Urothelium cell line (cell line): ENCODE results near the gene TREX2.
A peak's percentile ranks its signal among the peaks of the same experiment; 100 is the strongest.

Source experiments
- DNase-seq: peaks from one replicate; pipeline ENCODE4 v3.0.0; 2011; ENCODE audit warnings: low spot score, mixed read lengths
- FAIRE-seq: peaks from 2 replicates; lab custom pipeline; 2011; peaks lifted over from hg19 to GRCh38; lab: Jason Lieb, UNC

Gene TREX2

DNA sequence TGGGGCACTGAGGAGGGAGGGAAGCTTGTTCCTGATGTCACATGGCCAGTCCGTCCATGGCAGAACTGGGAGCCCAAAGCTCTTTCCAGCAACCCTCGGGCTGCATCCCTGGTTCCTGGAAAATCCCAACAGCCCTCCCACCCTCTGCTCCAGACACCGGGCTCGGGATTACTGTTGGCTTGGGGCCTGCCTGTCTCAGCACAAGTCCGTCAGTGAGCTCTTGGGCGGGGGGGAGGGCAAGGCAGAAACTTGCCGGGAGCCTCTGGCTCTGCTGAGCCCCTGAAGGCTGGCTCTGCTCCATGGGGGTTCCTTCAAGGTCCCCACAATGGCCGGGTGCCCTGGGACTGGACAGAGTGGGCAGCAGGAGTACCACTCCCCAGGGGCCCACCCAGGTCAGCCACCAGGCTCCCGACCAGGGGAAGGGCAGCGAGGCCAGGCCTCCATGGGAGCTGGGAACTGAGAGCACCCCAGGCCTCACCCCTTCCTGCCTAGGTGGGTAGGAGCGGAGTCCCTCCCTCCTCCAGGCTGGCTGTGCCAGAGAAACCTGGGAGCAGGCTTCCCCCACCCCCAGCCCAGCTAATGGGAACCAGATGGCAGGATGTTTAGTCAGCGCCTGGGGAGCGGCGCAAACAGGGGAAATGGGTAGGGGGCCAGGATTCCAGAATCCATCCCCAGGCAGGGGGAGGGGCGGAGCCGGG lies 31.0 kb upstream of the TREX2 start:
- no peak for DNase-seq
- FAIRE-seq = no peak

DNA sequence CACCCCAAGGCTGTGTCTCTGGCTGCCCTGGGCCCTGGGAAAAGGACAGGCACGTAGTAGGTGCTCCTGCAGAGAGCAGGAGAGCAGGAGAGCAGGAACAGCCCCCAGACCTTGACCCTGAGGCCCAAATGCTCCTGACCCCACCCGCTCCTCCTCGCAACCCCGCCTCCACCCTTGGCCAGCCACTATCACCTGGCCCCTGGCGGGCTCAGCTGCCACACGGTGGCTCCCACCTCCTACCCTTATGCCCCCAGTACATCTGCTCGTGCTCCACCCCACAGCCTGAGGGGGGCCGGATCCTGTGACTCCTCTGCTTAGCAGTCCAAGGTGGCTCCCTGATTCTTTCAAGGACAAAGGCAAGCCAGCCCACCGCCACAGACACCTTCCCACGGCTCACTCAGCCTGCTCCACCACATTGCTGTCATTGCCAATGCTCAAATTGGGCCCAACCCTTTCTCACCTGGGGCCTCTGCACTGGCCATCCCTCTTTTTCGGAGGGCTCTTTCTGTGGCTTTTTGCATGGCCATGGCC lies 30.0 kb upstream of the TREX2 start:
- DNase-seq = no peak
- FAIRE-seq = no peak

DNA sequence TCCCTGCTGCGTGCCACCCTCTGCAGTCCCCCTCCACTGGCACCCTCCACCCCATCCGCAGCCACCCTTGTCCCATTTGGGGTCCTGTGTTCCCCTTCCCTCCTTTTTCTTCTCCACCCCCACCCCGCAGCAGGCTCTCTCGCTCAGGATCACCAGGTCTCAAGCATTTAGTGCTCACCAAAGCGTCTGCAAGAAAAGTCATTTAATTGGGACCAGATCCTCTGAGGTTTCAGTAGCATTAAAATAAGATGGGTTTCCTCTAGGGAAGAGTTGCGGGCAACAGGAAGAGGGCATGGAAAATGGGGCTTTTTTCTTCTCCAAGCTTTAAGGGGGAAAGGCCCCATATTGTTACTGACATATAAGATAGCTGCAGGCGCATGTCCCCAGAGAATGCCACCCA lies 29.4 kb upstream of the TREX2 start:
- FAIRE-seq (no peak), DNase-seq (no peak)

DNA sequence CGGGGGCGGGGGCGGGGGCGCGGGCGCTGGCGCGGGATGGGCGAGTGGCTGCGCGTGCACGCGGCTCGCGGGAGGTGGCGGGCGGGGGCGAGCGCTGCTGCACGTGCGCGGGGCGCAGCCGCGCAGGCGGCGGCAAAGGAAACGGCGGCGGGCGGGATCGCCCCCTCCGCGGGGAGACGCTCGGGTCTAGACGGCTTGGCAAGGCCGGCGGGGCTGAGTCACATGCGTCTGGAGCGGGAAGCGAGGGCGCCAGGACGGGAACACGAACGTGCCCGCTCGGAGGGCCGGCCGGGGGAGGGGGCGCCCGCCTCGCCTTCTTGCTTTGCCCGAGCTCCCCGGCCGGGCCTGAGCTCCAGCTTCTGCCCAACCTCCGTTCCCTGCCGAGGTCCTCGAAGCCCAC lies 28.9 kb upstream of the TREX2 start:
- DNase-seq (peak; percentile 71), FAIRE-seq (no peak)

DNA sequence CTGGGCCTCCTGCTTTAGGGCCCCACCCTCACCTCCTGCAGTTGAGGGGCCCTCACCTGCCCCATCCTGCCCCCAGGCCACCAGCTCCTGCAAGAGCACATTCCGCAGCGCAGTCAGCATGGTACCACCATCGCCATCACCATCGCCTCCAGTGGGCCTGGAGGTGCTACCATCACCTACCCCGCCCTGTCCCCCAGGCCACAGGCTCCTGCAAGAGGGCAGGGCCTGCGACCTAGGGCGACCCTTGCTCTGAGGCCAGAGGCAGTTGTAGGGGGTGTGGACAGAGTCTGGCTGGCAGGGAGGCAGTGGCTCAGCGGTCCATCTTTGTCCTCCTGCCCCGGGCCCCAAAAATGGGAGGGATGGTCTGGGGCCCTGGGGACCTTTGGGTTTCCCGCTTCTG lies 28.4 kb upstream of the TREX2 start:
- no peak for DNase-seq
- no peak for FAIRE-seq

DNA sequence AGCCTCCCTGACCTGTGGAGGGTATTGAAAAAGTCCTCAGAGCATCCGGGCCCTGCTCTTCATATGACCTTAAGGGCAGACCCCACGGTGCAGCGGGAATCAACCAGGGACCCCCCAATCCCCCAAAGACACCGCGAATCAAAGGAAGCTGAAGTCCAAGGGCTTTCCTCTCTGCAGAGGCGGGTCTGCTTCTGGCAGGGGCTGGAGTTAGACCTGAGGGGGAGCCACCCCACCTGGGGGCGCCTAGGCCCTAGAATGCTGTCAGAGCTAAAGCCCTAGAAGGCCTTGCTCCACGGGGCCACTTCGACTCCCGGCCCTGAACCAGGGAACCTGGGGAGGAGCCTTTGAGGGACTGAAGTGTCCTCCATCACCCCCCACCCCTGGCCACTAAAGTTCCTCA lies 27.3 kb upstream of the TREX2 start:
- no peak for DNase-seq
- FAIRE-seq = no peak

DNA sequence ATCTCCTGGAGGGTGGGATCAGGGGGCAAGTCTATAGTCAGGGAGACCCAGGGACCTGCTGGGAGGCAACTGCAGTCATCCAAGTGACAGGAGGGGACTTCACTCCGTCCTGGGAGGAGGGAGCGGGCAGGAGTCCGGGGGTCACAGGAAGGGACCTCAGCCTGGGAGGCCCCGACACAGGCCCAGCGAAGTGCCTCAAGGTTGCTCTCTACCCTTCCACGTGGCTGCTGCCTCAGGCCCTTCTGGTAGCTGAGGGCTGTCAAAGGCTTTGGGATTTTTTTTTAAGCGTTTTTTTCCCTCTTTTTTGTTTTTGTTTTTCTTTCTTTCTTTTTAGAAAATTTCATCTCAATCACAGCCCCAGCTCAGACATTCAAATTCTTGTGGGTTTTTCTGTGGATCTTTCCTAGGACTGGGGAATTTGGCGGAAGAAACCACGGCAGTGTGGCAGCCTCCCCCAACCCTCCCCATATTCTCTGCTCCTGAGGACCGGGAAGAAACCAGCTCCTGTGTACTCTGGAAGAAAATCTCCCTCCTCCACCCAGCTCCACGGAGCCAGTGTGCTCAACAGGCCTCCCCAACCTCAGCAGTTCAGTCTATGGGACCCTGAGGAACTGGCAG lies 25.9 kb upstream of the TREX2 start:
- FAIRE-seq = no peak

DNA sequence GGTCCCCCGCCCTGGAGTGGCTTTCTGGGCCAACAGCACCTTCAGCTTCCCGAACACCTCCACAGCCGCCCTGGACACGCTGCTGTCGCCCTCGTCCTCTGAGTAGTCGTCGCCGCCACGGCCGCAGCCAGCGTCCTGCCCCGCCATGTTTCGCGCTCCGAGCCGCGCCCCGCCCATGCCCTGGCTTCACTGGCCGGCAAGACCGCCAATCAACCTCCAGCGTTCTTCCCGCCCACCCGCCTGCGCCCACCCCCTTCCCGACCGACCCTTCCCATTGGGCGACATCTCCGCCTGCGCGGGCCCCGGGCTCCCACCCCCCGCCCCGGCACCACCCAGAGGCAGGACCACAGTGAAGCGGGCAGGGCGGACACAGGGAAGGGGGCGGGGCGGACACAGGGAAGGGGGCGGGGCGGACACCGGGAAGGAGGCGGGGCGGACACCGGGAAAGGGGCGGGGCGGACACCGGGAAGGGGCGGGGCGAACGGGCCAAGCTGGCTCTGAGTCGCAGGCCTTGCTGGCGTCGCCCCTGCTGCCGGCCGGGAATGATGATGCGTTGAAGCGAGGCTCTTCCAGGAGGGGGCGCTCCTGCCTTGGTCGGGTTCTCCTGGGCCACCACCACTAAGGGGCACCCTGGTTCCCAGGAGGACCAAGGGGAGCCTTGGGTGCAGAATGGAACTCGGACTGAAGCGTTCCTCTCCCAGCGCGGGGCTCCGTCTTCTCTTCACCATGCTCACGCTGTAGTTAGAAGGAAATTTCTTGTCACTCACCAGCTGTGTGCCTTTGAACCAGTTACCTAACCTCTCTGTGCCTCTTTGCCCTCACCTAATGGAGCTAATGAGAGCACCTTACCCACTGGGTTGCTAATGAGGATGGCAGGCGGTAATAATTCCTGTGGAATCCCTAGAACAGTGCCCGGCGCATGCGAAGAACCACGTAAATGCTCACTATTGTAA lies 24.8 kb upstream of the TREX2 start, which contains the start of gene HAUS7:
HAUS7 (minus strand) TSS at position 166 of the 953 bp plus-strand sequence; CDS start at position 147, 19 bp downstream.
- FAIRE-seq (peak; percentile 86), DNase-seq (peak; percentile 95)

More for the DNA sequence above, 25.9 kb upstream of the TREX2 start:
- DNase-seq = no peak

DNA sequence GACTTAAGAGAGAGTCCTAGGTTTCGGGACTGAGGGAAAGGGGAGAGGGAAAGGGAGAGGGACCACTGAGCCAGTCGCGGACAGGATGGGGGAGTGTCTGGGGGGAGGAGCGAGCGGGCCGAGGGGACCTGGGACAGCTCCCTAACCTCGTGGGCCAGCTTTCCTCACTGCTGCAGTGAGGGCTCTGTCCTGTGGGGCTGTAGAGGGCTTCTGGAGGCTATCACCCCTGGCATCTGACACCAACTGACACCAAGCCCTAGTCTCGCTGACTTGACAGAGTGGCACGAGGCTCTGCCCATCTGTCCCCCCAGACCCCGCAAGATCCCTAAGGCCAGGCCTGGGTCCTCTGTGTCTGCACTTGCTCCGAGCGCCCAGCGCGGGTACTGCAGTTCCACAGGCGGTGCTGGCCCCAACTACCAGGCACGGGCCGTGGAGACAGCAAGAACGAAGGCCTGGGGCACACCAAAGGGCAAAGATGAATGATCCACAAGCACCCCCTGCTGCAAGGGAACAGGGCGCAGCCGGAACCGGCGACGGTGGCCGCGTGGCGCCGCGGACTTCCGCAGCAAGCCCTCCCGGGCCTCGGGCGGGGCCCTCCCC lies 24.1 kb upstream of the TREX2 start:
- FAIRE-seq (no peak), DNase-seq (peak; percentile 42)

DNA sequence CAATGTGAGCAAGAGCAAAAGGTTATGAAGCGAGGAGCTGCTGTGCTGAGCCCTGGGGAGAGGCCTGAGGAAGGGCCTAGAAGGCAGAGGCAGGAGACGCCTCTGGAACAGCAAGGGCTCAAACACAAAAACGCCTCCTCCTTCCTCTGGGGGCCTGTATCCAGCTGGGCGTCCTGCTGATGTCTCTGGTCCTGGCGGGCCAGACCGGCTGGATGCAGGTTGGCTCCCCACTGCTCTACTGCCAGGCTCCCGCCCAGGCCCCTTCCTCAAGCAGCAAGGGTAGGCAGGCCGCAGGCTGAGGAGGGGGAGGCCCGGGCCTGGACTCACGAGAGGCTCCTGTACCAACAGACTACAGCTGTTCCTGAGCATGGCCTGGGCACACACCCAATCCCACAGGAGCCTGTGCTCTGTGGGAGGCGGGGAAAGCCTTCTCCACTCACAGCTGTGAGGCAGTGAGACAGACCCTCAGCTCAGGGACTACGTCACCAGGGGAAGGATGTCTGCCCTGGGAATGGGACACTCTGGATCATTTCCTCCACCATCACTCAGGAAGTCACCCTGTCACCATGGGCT lies 22.2 kb upstream of the TREX2 start:
- FAIRE-seq = no peak
- DNase-seq = no peak

DNA sequence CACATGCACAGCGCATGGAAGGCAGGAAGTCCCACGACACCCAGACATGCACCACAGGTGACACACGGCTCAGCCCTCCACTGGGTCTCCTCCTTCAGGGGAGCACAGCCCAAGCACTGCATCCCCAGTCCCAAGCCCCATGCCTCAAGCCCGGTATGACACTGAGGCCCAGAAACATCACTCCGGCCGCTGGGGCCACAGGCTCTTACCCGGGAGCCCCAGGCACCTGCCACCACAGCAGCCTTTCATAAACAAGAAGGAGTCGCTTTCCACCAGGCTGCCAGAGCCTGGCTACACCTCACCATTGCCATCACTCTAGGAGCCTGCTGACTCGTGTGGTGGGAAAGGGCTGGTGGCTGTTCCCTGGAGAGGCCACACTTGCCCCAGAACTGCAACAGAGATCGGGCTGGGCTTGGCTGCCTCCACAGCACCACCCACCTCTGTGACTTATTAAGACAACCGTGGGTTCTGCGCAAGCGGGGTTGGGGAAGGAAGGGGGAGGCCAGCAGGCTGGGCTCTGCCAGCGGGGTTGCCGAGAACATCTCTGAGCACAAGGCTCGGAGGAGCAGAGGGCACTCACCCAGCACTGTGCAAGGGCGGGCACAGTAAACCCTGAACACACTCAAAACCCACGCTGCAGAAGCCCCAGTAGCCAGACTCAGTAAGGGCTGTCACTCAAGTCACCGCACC lies 20.0 kb upstream of the TREX2 start:
- FAIRE-seq = no peak
- DNase-seq = no peak

DNA sequence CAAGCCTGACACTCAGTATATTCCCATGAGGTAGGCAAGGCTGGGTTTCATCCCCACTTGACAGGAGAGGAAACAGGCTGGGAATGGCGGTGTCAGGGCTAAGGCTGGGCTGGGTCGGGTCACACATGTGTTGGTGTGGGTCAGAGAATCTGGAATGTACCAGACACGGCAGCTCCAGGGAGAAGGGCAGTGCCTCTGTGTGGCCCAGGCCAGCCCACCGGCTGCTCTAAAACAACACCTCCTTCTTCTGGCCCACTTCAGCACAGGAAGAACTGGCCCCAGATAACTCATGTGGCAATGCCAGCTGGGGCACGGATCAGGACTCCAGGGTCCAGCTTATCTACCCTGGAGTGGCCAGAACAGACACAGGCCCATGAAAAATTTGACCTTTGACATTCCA lies 18.3 kb upstream of the TREX2 start:
- no peak for DNase-seq
- no peak for FAIRE-seq

DNA sequence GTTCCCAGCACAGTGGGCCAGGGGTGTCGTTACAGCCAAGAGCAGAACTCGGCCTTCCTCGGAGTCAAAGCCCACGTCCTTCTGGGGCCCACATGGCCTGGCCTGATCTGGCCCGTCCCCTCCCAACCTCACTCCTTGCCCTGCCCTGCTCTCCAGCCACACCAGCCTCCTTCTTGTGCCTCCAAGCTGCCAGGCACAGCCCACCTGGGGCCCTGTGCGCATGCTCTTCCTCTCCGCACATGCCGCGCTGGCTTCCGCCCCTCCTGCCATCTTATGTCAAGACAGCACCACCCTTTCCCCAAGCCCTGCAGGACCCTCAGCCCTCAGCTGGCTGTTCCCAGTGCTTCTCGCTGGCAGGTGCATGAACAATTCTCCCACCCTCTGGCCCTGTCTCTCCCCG lies 17.7 kb upstream of the TREX2 start:
- FAIRE-seq (no peak), DNase-seq (no peak)

DNA sequence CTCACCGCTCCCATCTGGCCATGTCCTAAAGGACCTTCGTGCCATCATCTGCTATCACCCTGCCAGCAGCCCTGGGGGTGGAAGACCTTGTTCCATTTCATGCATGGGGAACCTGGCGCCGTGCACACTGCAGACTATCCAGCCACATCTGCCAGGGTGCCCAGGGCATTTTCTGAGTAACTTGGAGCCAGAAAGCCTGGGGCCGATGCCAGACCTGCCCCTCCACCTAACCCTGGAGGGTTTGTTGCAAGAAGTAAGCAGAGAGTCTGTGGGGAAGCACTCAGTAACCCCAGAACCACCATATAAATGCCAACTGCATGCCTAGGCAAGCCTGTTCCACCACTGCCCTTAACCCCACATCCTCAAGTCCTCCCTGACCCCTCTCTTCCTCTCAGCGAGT lies 17.2 kb upstream of the TREX2 start:
- DNase-seq = no peak
- no peak for FAIRE-seq

DNA sequence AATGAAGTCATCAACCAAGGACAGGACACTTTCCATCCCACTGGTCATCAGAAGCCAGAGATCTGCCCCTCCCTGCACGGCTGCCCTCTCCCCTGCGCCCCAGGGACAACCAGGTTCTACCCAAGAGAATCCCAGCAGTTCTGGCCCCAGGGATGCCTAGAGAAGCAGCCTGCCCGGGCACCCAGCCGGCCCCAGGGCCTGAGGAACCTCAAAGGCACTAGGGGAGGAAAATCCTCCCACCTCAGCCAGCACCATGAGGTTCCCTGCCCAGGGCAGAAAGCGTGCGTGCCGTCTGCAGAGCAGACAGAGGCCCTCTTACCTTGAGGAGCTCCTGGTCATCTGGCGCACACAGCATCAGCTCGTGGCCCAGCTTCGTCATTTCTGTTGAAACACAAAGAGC lies 16.4 kb upstream of the TREX2 start:
- DNase-seq = no peak
- no peak for FAIRE-seq

DNA sequence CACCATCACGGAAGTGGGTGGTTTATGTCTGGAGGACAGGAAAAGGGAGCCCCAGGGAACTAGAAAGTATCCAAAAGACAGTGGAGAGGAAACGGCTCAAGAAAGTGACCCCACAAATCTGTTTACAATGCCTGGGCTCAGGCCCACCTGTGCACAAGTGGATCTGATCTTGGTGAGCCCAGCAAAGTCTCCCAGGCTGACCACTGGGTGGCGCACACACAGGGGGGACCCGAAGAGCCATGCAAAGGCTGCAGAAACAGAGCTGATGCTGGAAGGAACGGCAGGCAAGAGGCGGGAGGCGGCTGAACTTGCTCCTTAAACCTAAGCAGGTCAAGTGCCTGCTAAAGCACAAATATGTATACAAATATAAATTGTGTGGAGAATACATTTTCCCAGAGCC lies 15.0 kb upstream of the TREX2 start:
- no peak for FAIRE-seq
- DNase-seq = peak; percentile 61

DNA sequence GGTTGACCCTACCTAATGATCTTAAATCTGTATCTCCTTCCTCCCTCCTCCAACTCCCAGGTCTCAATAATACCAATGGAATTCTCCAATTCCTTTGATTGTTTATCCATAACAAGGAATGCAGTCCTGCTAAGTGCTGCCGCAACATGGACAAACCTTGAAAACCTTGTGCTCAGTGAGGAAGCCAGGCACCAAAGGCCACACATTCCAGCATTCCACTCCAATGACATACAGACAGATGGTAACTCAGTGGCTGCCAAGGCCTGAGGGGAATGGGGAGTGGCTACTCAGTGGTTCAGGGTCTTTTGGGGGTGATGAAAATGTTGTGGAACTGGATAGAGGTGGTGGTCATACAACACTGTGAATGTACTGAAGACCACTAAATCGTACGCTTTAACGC lies 14.1 kb upstream of the TREX2 start:
- DNase-seq (no peak), FAIRE-seq (no peak)

DNA sequence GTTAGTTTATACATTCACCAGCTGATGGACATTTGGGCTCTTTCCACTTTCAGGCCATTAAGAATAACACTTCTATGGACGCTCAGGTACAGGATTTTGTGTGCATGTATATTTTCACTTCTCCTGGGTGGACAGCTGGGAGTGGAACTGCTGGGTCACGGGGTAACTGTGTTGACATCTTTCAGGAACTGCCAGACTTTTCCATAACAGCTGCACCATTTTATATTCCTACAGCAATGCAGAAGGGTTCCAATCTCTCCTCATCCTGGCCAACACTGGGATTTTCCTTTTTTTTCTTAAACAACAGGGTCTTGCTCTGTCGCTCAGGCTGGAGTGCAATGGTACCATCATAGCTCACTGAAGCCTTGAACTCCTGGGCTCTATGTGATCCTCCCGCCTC lies 12.6 kb upstream of the TREX2 start:
- FAIRE-seq = no peak
- no peak for DNase-seq

DNA sequence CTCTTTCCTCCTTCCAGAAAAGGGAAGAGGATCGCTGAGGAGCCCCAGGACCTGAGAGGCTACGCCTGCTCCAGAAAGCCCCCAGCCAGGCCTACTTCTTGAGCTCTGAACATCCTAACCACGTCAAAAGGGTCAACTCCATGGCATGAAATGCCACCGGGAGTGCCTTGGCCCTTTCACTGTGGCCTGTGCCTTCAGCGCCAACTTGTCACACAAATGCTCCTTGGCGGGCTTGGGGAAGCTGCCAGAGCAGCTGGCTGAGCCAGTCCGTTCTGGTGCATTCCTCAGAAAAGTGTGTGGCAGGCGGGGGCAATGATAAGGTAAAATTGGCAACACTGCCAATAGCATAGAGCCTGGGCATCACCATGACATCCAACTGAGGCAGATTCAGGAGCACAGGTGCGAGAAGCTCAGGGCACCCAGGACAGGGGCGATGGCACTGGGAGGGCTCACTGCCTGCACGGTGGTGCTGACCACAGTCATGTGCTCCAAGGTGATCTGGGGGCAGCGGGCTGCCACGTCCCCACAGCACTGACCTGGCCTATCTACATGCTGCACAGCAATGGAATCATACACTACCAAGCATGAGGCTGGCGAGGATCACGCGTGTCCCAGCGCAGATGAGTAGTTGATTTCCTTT lies 12.1 kb upstream of the TREX2 start:
- FAIRE-seq = no peak
- DNase-seq = no peak
